NCI-H345 treated with DMSO at 0.1 percent for 48 hours (cell line): ENCODE data around the gene EXOC6B.

ENCODE experiments used
- DNase-seq: peaks from one replicate; lab custom pipeline; 2025; ENCODE audit not compliant: unreplicated experiment; lab: John Stamatoyannopoulos, UW

EXOC6B gene

GRCh38 chr2:72830273-72830672, 4.4 kb upstream of the EXOC6B start:
- no peak for DNase-seq

GRCh38 chr2:72828840-72829507, 3.1 kb upstream of the EXOC6B start:
- no peak for DNase-seq

GRCh38 chr2:72827966-72828646, 2.3 kb upstream of the EXOC6B start:
- DNase-seq, result no peak

GRCh38 chr2:72827487-72827886, 1.7 kb upstream of the EXOC6B start:
- DNase-seq, result no peak

- no peak for DNase-seq
Observed at GRCh38 chr2:72826156-72826477, 284 bp upstream of the EXOC6B start.

- DNase-seq, result no peak
Observed at GRCh38 chr2:72824224-72824842, 1.5 kb downstream of the EXOC6B start.

GRCh38 chr2:72822794-72823193, 3.0 kb downstream of the EXOC6B start:
- no peak for DNase-seq

- DNase-seq, result no peak
Observed at GRCh38 chr2:72821983-72822382, 3.9 kb downstream of the EXOC6B start.

GRCh38 chr2:72821118-72821517, 4.7 kb downstream of the EXOC6B start:
- no peak for DNase-seq

GRCh38 chr2:72819501-72819900, 6.3 kb downstream of the EXOC6B start:
- DNase-seq, result no peak

GRCh38 chr2:72815655-72816278, 10.1 kb downstream of the EXOC6B start:
- no peak for DNase-seq

GRCh38 chr2:72813841-72814240, 12.0 kb downstream of the EXOC6B start:
- no peak for DNase-seq

- no peak for DNase-seq
Observed at GRCh38 chr2:72810165-72810564, 15.7 kb downstream of the EXOC6B start.

- no peak for DNase-seq
Observed at GRCh38 chr2:72809095-72809494, 16.7 kb downstream of the EXOC6B start.

- no peak for DNase-seq
Observed at GRCh38 chr2:72806280-72806945, 19.4 kb downstream of the EXOC6B start.

GRCh38 chr2:72803626-72804320, 22.1 kb downstream of the EXOC6B start:
- DNase-seq, result no peak

GRCh38 chr2:72803151-72803550, 22.7 kb downstream of the EXOC6B start:
- DNase-seq, result no peak

GRCh38 chr2:72800492-72800891, 25.3 kb downstream of the EXOC6B start:
- no peak for DNase-seq

- DNase-seq, result no peak
Observed at GRCh38 chr2:72797740-72798139, 28.1 kb downstream of the EXOC6B start.

- no peak for DNase-seq
Observed at GRCh38 chr2:72796766-72797165, 29.1 kb downstream of the EXOC6B start.

GRCh38 chr2:72794572-72794971, 31.3 kb downstream of the EXOC6B start:
- DNase-seq, result no peak
